Erythroblast (primary cell): ENCODE data around the gene STK39.

ENCODE experiments used
- GATA1 ChIP-seq: IDR thresholded peaks from 2 replicates; pipeline ENCODE4 v1.6.1; 2011; ENCODE audit warnings: low read depth, mild to moderate bottlenecking, control low read depth, low read length, moderate library complexity
- POLR2A ChIP-seq: IDR thresholded peaks from 2 replicates; pipeline ENCODE4 v1.6.1; 2011; ENCODE audit warnings: mild to moderate bottlenecking, low read length

GRCh38 chr2:168246072-168246482 lies 1.3 kb downstream of the STK39 start:
- no peak for TF ChIP-seq POLR2A
- TF ChIP-seq GATA1 = no peak
